Ramos (cell line): ENCODE data around the gene COQ8B.

Source experiments
- in situ Hi-C: fragments of 300-500 bp; cut with MboI; formaldehyde crosslinking; loops from one replicate; pipeline ENCODE4 v1.14.3; 2022; ENCODE audit warnings: low sequenced_read_pairs; ENCODE audit not compliant: unreplicated experiment

The COQ8B gene

DNA sequence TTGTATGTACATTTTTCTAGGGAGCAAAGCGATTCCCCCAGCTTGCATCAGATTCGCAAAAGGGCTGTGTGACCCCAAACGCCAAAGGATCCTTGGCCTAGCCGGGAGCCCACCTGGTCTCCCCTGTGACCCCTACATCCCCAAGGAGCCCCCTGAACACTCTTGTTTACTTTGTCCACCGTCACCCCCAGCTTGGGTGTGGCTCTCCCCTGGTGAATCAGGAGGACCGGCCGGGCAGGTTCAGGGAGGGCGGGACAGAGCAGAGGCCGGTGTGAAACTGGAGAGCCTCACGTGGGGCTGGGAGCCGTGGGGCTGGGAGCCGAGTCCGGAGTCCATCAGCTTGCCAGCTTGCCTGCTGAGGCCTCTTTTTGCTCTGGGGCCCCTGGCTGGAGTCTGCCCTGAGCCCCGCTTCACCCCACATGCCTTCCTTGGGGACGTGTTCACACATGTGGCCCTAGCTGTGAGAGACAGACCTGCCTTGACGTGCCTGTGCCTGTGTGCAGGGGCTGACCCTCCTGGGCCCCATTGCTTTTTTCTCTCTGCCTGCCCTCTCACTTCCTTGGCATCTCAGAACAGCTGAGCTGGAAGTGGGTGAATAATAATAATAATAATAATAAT is 2.2 kb upstream of the COQ8B start:
- in situ Hi-C loops: no loop called here

DNA sequence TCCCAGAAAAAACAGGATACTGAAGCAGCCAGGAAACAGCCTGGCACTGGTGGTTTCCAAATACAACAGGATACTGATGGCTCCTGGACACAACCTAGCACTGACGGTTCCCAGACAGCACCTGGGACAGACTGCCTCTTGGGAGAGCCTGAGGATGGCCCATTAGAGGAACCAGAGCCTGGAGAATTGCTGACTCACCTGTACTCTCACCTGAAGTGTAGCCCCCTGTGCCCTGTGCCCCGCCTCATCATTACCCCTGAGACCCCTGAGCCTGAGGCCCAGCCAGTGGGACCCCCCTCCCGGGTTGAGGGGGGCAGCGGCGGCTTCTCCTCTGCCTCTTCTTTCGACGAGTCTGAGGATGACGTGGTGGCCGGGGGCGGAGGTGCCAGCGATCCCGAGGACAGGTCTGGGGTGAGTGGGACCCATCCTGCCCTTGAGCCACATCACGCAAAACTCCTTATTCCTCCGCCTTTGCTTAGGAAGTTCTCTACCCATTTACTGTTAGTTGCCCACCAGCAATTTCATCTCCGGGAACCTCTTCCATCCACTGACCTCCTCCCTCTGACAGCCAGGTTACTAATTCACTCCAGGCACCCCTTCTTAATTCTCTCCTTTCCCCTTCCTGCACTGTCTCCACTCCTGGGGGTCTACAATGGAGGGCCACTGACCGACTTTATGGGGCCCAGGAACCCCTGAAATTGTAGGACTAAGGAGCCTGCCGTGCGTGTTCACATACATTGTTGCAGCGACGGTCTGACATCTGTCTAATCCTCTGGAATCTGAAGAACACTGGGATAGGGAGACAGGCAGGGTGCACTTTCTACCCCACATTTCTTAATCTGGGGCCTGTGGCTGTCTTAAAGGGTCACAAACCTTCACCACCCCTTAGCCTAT is 1.4 kb upstream of the COQ8B start:
- in situ Hi-C loops: no loop called here

DNA sequence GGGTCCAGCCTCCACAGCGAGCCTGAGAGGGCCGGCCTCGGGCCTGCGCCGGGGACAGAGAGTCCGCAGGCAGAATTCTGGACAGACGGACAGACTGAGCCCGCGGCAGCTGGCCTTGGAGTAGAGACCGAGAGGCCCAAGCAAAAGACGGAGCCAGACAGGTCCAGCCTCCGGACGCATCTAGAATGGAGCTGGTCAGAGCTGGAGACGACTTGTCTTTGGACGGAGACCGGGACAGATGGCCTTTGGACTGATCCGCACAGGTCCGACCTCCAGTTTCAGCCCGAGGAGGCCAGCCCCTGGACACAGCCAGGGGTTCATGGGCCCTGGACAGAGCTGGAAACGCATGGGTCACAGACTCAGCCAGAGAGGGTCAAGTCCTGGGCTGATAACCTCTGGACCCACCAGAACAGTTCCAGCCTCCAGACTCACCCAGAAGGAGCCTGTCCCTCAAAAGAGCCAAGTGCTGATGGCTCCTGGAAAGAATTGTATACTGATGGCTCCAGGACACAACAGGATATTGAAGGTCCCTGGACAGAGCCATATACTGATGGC is 716 bp upstream of the COQ8B start:
- in situ Hi-C loops: no loop called here

- in situ Hi-C loops: no loop called here
Observed at GRCh38 chr19:40716031-40716481, 630 bp downstream of the COQ8B start.

GRCh38 chr19:40714441-40715299 is 2.0 kb downstream of the COQ8B start:
- in situ Hi-C loops: no loop called here

- in situ Hi-C loops: no loop called here
Observed at GRCh38 chr19:40713939-40714338, 2.7 kb downstream of the COQ8B start.

DNA sequence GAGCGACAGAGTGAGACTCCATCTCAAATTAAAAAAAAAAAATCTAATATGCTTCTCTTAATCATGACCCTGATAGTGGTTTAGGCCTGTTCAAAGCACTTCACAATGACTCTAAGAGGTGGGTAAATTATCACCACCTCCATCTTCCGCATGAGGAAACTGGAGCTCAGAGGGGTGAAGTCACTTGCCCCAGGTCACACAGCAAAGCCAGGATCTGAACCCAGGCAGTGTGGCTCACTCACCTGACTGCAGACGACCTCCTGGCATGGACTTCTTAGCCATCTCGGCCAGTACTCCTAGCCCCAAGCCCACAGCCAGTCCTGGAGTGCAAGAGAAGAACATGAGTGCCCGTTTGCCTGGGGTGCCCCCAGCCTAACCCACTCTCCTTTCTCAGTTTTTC is 6.9 kb downstream of the COQ8B start:
- in situ Hi-C loops: no loop called here

GRCh38 chr19:40707615-40708014 is 9.1 kb downstream of the COQ8B start:
- in situ Hi-C loops: no loop called here

GRCh38 chr19:40705950-40706619 is 10.6 kb downstream of the COQ8B start:
- in situ Hi-C loops: no loop called here

- in situ Hi-C loops: no loop called here
Observed at GRCh38 chr19:40705362-40705651, 11.4 kb downstream of the COQ8B start.

DNA sequence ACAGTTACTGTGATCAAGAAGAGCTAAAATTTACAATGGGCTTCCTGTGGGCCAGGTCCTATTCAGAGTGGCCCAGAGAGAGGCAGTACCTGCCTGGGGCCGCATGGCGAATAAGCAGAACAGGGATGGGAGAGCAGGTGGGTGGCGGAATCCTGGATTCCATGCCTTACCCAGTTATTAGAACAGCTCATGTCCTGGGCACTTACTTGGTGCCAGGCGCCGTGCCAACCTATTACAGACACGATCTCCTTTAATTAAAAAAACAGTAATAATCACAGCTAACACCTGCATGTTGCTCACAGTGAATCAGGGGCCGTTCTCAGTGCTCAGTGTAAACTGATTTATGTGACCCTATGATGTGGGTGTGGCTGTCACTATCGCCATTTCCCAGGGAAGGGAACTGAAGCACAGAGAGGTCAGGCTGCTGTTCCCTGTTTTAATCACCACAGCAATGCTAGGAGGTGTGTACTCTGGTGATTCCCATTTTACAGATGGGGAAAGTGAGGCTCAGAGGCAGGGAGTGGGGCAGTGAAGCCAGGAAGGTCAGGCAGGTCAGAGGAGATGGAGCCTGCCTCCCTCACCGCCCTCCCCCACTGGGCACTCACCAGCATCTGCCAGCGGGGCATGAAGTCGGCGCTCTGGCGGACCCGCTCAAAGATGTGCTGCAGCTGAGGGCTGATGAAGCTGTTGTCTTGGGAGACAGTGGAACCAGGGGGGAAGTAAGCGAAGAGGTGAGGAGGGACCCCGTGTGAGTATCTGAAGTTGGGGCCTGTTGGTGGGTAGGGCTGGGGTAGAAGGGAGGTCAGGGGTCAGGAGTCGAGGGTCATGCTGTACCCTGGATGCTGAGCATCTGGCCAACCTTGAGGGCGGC is 12.0 kb downstream of the COQ8B start:
- in situ Hi-C loops: no loop called here

DNA sequence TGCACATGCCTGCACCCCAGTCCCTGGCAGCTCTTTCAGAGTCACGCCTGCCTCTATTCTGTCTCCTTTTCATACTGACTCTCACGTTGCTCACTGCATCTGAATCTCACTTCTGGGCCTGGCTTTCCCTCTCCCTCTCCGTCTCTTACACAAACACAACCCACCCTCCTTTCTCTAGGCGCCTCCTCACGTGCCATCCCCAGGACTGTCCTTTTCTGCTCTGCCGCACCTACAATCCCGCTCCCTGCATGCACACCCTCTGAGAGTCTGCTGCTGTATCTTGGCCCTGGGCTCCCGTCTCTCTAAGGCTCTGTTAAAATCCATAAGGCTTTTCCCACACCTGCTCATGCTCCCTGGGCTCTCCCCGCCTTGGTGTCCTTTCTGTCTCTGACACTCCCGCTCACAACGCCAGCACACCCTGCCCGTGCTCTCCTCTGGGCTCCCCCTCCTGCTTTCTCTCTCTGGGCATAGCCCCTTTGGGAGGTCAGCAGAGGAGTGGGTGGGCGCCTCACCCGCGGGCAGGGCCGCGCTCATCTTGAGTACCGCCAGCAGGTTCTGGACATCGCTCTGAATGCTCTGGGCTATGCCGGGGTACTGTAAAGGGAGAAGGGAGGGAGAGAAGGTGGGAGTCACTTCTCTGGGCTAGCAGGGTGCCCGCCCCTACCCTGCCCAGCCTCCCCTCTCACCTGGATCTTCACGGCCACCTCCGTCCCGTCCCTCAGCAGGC is 13.5 kb downstream of the COQ8B start:
- in situ Hi-C loops: no loop called here

GRCh38 chr19:40702337-40703012 is 14.2 kb downstream of the COQ8B start:
- in situ Hi-C loops: no loop called here

GRCh38 chr19:40701758-40702157 is 14.9 kb downstream of the COQ8B start:
- in situ Hi-C loops: no loop called here

DNA sequence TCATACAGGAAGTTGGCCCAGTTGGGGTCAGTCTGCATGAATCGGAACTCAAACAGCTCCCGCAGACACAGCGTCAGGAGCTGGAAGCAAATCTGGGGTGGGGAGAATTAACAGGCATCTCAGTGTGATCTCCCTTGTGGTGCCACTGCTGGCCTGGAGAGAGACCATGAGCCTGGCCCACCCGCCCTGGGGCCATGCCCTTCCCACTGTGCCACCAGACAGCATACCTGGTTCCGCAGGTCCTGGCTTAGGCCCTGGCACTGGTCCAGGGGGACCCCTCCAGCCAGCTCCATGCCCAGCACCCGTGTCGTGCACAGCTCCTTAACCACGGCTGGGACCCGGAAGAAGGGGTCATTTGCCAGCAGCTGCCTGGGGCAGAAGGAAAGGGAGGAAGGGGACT is 16.6 kb downstream of the COQ8B start:
- in situ Hi-C loops: no loop called here

GRCh38 chr19:40697007-40697406 is 19.7 kb downstream of the COQ8B start:
- in situ Hi-C loops: no loop called here

- in situ Hi-C loops: no loop called here
Observed at GRCh38 chr19:40695881-40696280, 20.8 kb downstream of the COQ8B start.

DNA sequence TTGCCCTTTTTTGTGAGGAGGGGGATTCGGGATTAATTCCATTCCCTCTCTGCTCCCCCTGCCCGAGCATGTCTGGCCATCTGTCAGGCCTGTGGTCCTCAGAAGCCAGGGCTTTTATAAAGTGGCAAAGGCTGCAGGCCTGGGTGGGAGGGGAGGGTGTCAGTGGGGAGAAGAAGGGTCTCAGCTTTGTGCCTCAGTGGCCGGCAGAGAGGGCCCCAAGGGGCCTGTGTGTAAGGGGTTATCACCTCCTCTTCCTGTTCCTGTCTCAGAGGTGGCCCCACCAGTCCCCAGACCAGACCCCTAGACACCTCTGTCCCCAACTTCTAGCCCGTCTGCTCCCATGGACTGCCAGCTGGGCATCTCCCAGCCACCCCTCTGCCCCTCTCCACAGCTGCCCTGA is 22.8 kb downstream of the COQ8B start:
- in situ Hi-C loops: no loop called here
